Liver (tissue), 9 donors: ENCODE data around the gene ZYG11B. TPM values are rescaled to one million over a fixed set of nuclear protein-coding genes. Genes with fewer than 3 reads are reported as not detected.
A peak's percentile ranks its signal among the peaks of the same experiment; 100 is the strongest.

Experiments used
- DNase-seq: peaks from one replicate; pipeline ENCODE4 v3.0.0-alpha.2; 2017; ENCODE audit warnings: low spot score
- H3K27ac ChIP-seq, 2 donors: one replicate each; pipeline ENCODE4 v1.7.0; 2013; ENCODE audit warnings: inconsistent platforms in 2 of 2, low read length in 2 of 2, control low read depth in 1 of 2, low read depth in 1 of 2, mild to moderate bottlenecking in 1 of 2
- H3K27me3 ChIP-seq, 4 donors: one replicate each; pipeline versions ENCODE4 v1.6.1 to v1.7.0; 2013; ENCODE audit warnings: low read length in 3 of 4, inconsistent platforms in 1 of 4, mild to moderate bottlenecking in 1 of 4, moderate library complexity in 1 of 4; ENCODE audit not compliant: control insufficient read depth in 4 of 4, insufficient read depth in 4 of 4
- H3K36me3 ChIP-seq, 4 donors: one replicate each; pipeline versions ENCODE4 v1.6.1 to v1.7.0; 2013; ENCODE audit warnings: low read length in 3 of 4, mild to moderate bottlenecking in 3 of 4, low read depth in 1 of 4, moderate library complexity in 1 of 4; ENCODE audit not compliant: control insufficient read depth in 4 of 4, insufficient read depth in 3 of 4
- H3K4me1 ChIP-seq, 4 donors: one replicate each; pipeline versions ENCODE4 v1.6.1 to v1.7.0; 2013; ENCODE audit warnings: low read length in 3 of 4, mild to moderate bottlenecking in 3 of 4, moderate library complexity in 1 of 4; ENCODE audit not compliant: control insufficient read depth in 4 of 4, insufficient read depth in 4 of 4
- H3K4me3 ChIP-seq, 3 donors: one replicate each; pipeline versions ENCODE4 v1.6.1 to v1.7.0; 2013; ENCODE audit warnings: low read length in 3 of 3, control low read depth in 1 of 3, low read depth in 1 of 3, mild to moderate bottlenecking in 1 of 3
- H3K9ac ChIP-seq, 2 donors: one replicate each; pipeline ENCODE4 v1.7.0; 2013; ENCODE audit warnings: low read length in 2 of 2, mild to moderate bottlenecking in 2 of 2, moderate library complexity in 2 of 2, control low read depth in 1 of 2, low read depth in 1 of 2
- H3K9me3 ChIP-seq, 4 donors: one replicate each; pipeline versions ENCODE4 v1.6.1 to v1.7.0; 2013; ENCODE audit warnings: low read length in 3 of 4; ENCODE audit not compliant: control insufficient read depth in 4 of 4
- EGR1 ChIP-seq, 2 donors: IDR thresholded peaks; 2 replicates each; pipeline ENCODE4 v1.6.1; 2016 to 2018; ENCODE audit warnings: antibody characterized with exemption in 2 of 2, low read depth in 2 of 2
- FOXA1 ChIP-seq: IDR thresholded peaks from 2 replicates; pipeline ENCODE4 v1.6.1; 2016; ENCODE audit warnings: antibody characterized with exemption
- FOXA2 ChIP-seq: IDR thresholded peaks from 2 replicates; pipeline ENCODE4 v1.6.1; 2016; ENCODE audit warnings: antibody characterized with exemption
- GABPA ChIP-seq, 2 donors: IDR thresholded peaks in 1 of 2; conservative IDR thresholded peaks in 1 of 2; 2 replicates each; pipeline ENCODE4 v1.6.1; 2016; ENCODE audit warnings: antibody characterized with exemption in 2 of 2, mild to moderate bottlenecking in 1 of 2, moderate library complexity in 1 of 2
- HNF4A ChIP-seq, 2 donors: conservative IDR thresholded peaks; 2 replicates each; pipeline ENCODE4 v1.6.1; 2016; ENCODE audit warnings: antibody characterized with exemption in 2 of 2, mild to moderate bottlenecking in 2 of 2
- HNF4G ChIP-seq: IDR thresholded peaks from 2 replicates; pipeline ENCODE4 v1.6.1; 2016; ENCODE audit warnings: antibody characterized with exemption
- JUND ChIP-seq, 2 donors: IDR thresholded peaks; 2 replicates each; pipeline ENCODE4 v1.6.1; 2016; ENCODE audit warnings: antibody characterized with exemption in 2 of 2
- NR2F2 ChIP-seq: IDR thresholded peaks from 2 replicates; pipeline ENCODE4 v1.6.1; 2016; ENCODE audit warnings: antibody characterized with exemption
- RAD21 ChIP-seq, 2 donors: IDR thresholded peaks; 2 replicates each; pipeline ENCODE4 v1.6.1; 2016; ENCODE audit warnings: antibody characterized with exemption in 2 of 2, mild to moderate bottlenecking in 2 of 2
- RXRA ChIP-seq, 2 donors: IDR thresholded peaks; 2 replicates each; pipeline ENCODE4 v1.6.1; 2017 to 2018; ENCODE audit warnings: antibody characterized with exemption in 2 of 2, mild to moderate bottlenecking in 1 of 2
- SP1 ChIP-seq: IDR thresholded peaks from 2 replicates; pipeline ENCODE4 v1.6.1; 2018; ENCODE audit warnings: antibody characterized with exemption, mild to moderate bottlenecking
- TAF1 ChIP-seq: conservative IDR thresholded peaks from 2 replicates; pipeline ENCODE4 v1.6.1; 2016; ENCODE audit warnings: antibody characterized with exemption, mild to moderate bottlenecking
- YY1 ChIP-seq: IDR thresholded peaks from 2 replicates; pipeline ENCODE4 v1.6.1; 2016; ENCODE audit warnings: antibody characterized with exemption, mild to moderate bottlenecking
- WGBS: extraction: QIAGEN DNeasy Blood & Tissue Kit; methylation state at CpG from one replicate; pipeline ENCODE4 v1.1.7; 2013; 5-methylcytosine and 5-hydroxymethylcytosine counted together
- polyA plus RNA-seq, 2 donors: library from polyadenylated mRNA; stranded (reverse) in 1 of 2; unstranded in 1 of 2; fragments of 200-250 nt in 1 of 2; fragments of >200 nt in 1 of 2; fragmentation: Nextera tagmentation in 1 of 2; extraction: Ambion mirVana in 1 of 2; gene quantifications; one replicate each; pipeline versions ENCODE4 v1.2.1 to v1.2.3, GENCODE V29; 2013 to 2015
- total RNA-seq, 2 donors: library from RNA; depleted of rRNA; stranded (reverse); fragments of >200 nt; gene quantifications; one replicate each; pipeline ENCODE4 v1.2.3, GENCODE V29; 2014
- TF ChIP-seq, protein P1 (sequence below): IDR thresholded peaks from 2 replicates; pipeline ENCODE4 v1.6.1; 2016; ENCODE audit warnings: antibody characterized with exemption
- TF ChIP-seq, protein P2 (sequence below): IDR thresholded peaks from 2 replicates; pipeline ENCODE4 v1.6.1; 2016; ENCODE audit warnings: antibody characterized with exemption, mild to moderate bottlenecking
- TF ChIP-seq, protein P3 (sequence below): fragments of 150-350 bp; IDR thresholded peaks from 2 replicates; pipeline ENCODE4 v1.5.1; 2017; ENCODE audit warnings: improper control_type of control experiment, low read depth, low read length; ENCODE audit not compliant: missing input control
- TF ChIP-seq, protein P4 (sequence below): IDR thresholded peaks from 2 replicates; pipeline ENCODE4 v1.6.1; 2016; ENCODE audit warnings: antibody characterized with exemption
- TF ChIP-seq, protein P5 (sequence below): IDR thresholded peaks from 2 replicates; pipeline ENCODE4 v1.6.1; 2016; ENCODE audit warnings: antibody characterized with exemption
- donor health status: healthy.
- donor health status: healthy.
- donor health status: healthy.
- donor health status: healthy.
- donor health status: healthy.

ZYG11B gene
- total and polyA plus RNA-seq, 4 donors: 6.1 to 111 (median 15.5) TPM

DNA sequence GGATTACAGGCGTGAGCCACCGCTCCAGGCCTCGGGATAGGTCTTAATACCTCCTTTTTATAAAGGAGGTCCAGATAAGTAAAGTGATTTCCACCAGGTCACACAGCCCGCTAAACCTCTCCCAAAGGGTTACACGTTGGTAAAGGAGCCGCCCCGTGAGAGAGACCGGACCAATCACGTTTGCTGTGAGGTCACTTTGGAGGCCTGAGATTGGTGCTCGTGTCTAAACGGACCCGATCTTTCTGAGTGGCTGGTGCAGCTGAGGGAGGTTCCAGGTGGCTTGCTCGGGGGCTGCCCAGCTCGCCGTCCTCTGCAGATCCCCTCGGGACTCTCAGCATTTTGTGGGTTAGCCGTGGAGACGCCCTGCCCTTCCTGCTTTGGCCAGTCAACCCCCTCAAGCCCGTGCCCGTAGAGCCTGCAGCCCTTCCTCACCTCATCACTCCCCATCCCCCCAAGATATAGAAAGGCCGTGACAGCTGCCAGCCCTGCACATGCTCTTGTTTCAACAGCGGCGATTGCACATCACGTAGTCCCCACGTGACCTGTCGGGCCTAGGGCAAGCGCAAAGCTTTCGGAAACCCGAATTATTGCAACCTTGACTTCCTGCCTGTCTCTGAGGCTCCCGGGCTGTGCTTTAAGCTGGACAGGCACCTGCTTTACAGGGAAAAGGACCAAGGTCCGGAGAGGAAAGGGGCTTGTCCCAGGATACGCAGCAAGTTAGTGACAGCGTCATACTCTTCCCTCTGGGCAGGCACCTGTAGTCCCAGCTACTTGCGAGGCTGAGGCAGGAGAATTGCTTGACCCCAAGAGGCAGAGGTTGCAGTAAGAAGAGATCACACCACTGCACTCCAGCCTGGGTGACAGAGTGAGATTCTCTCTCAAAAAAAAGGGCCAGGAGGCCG is 23.1 kb upstream of the ZYG11B start:
- WGBS: 4% methylated on average over 35 of the region's 35 CpGs
- H3K9ac ChIP-seq: peak overlapping the region; percentile 39 to 94
- peak; percentile 75 for DNase-seq
- no peaks in the 10 kb centered on the region for H3K27me3 ChIP-seq
- no peaks in the 10 kb centered on the region for H3K36me3 ChIP-seq
- H3K27ac ChIP-seq: peak overlapping the region; percentile 92 to 98
- no peaks in the 10 kb centered on the region for H3K9me3 ChIP-seq
- TF ChIP-seq FOXA2: peak; percentile 73
- peak; percentile 94 for TF ChIP-seq SP1
- TF ChIP-seq EGR1 (IDR thresholded peaks at IDR 0.05; ENCODE audit: low read depth in 2 of 2): peak; percentile 54 to 55
- peak; percentile 38 to 63 for TF ChIP-seq JUND (IDR thresholded peaks at IDR 0.05)
- TF ChIP-seq FOXA1: peak; percentile 66
- TF ChIP-seq, protein P1, sequence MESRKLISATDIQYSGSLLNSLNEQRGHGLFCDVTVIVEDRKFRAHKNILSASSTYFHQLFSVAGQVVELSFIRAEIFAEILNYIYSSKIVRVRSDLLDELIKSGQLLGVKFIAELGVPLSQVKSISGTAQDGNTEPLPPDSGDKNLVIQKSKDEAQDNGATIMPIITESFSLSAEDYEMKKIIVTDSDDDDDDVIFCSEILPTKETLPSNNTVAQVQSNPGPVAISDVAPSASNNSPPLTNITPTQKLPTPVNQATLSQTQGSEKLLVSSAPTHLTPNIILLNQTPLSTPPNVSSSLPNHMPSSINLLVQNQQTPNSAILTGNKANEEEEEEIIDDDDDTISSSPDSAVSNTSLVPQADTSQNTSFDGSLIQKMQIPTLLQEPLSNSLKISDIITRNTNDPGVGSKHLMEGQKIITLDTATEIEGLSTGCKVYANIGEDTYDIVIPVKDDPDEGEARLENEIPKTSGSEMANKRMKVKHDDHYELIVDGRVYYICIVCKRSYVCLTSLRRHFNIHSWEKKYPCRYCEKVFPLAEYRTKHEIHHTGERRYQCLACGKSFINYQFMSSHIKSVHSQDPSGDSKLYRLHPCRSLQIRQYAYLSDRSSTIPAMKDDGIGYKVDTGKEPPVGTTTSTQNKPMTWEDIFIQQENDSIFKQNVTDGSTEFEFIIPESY: peak; percentile 87
- peak; percentile 89 for TF ChIP-seq YY1
- TF ChIP-seq, protein P2, sequence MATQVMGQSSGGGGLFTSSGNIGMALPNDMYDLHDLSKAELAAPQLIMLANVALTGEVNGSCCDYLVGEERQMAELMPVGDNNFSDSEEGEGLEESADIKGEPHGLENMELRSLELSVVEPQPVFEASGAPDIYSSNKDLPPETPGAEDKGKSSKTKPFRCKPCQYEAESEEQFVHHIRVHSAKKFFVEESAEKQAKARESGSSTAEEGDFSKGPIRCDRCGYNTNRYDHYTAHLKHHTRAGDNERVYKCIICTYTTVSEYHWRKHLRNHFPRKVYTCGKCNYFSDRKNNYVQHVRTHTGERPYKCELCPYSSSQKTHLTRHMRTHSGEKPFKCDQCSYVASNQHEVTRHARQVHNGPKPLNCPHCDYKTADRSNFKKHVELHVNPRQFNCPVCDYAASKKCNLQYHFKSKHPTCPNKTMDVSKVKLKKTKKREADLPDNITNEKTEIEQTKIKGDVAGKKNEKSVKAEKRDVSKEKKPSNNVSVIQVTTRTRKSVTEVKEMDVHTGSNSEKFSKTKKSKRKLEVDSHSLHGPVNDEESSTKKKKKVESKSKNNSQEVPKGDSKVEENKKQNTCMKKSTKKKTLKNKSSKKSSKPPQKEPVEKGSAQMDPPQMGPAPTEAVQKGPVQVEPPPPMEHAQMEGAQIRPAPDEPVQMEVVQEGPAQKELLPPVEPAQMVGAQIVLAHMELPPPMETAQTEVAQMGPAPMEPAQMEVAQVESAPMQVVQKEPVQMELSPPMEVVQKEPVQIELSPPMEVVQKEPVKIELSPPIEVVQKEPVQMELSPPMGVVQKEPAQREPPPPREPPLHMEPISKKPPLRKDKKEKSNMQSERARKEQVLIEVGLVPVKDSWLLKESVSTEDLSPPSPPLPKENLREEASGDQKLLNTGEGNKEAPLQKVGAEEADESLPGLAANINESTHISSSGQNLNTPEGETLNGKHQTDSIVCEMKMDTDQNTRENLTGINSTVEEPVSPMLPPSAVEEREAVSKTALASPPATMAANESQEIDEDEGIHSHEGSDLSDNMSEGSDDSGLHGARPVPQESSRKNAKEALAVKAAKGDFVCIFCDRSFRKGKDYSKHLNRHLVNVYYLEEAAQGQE: peak; percentile 91
- TF ChIP-seq, protein P3, sequence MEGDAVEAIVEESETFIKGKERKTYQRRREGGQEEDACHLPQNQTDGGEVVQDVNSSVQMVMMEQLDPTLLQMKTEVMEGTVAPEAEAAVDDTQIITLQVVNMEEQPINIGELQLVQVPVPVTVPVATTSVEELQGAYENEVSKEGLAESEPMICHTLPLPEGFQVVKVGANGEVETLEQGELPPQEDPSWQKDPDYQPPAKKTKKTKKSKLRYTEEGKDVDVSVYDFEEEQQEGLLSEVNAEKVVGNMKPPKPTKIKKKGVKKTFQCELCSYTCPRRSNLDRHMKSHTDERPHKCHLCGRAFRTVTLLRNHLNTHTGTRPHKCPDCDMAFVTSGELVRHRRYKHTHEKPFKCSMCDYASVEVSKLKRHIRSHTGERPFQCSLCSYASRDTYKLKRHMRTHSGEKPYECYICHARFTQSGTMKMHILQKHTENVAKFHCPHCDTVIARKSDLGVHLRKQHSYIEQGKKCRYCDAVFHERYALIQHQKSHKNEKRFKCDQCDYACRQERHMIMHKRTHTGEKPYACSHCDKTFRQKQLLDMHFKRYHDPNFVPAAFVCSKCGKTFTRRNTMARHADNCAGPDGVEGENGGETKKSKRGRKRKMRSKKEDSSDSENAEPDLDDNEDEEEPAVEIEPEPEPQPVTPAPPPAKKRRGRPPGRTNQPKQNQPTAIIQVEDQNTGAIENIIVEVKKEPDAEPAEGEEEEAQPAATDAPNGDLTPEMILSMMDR: no peak
- peak; percentile 68 for TF ChIP-seq TAF1
- TF ChIP-seq RAD21 (IDR thresholded peaks at IDR 0.05): peak; percentile 46 to 68
- peak in 1 of 2 donors; percentile 73 for TF ChIP-seq GABPA (IDR thresholded peaks at IDR 0.05 in 1 of 2, conservative IDR thresholded peaks at IDR 0.05 in 1 of 2)
- peak; percentile 80 to 87 for TF ChIP-seq HNF4A (conservative IDR thresholded peaks at IDR 0.05)
- TF ChIP-seq HNF4G: peak; percentile 78
- TF ChIP-seq, protein P4, sequence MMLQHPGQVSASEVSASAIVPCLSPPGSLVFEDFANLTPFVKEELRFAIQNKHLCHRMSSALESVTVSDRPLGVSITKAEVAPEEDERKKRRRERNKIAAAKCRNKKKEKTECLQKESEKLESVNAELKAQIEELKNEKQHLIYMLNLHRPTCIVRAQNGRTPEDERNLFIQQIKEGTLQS: peak; percentile 84
- peak; percentile 67 for TF ChIP-seq NR2F2
- peak; percentile 87 to 93 for TF ChIP-seq RXRA (IDR thresholded peaks at IDR 0.05)
- TF ChIP-seq, protein P5, sequence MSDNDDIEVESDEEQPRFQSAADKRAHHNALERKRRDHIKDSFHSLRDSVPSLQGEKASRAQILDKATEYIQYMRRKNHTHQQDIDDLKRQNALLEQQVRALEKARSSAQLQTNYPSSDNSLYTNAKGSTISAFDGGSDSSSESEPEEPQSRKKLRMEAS: peak; percentile 100
- H3K4me1 ChIP-seq: peaks cover 0 to 13% (median 8%) of the 10 kb centered on the region in 4 donors
- peak overlapping the region; percentile 46 to 68 (median 67) for H3K4me3 ChIP-seq
